GM18520 (cell line): ENCODE measurements around the gene SCART1.
"Not testable (repeated sequence)": the region's sequence is repeated elsewhere in the genome, so short reads cannot be mapped to it uniquely, and the experiment has no call there.

ENCODE experiments used
- ATAC-seq: cut with Tn5 transposase; IDR thresholded peaks from one replicate; pipeline ENCODE4 v1.9.1; 2021; ENCODE audit not compliant: unreplicated experiment

Gene SCART1

DNA sequence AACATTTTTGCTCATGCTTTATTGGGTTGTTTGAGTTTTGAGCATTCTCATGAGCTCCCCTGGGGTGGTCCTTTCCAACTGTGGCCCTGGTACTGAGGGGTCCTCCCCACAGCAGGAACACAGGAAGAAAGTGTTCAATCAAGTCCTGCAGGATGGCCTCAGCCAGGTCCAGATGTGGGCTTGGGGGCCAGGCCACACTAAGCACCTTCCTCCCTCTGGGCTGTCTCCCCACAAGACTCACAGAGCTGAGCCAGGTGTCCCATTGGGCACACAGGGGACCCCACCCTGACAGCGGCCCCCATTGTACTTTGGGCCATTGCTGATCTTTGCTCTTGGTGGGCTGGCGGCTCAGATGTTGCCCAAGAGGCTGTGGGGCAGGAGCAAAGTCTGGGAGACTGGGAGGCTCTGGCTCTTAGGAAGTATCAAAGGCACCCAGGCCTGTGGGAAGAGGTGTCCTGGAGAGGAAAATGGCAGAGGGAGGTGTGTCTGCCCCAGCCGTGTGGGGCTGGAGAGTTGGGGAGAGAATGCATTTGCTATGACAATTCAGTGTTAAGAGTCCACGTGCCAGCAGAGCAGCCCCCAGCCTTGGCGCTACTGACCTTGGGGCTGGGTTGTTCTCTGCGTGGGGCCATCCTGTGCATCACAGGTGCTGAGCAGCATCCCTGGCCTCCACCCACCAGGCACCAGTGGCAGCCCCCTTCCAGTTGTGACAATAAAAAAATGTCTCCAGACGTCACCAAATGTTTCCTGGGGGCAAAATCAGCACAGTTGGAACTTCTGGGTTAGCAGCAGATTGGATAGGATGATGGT, 17.8 kb downstream of the SCART1 start:
- no peak for ATAC-seq

DNA sequence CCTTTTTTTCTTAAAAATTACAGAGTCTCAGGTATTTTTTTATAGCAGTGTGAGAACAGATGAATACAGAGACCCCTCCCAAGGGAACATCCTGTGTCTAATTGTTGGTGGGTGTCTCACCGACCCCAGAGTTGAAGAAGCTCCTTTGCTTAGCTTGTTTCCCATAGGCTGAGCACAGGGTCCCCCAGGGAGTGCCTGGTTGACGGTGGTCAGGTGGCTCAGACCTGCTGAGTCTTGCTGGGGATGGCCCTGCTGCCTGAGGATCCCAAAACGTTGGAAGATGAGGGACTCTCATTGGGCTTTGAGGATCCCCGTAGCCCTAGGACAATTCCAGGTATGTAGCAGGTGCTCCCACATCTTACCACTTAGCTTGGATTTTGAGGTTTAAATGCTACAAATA, 19.5 kb downstream of the SCART1 start:
- no peak for ATAC-seq

DNA sequence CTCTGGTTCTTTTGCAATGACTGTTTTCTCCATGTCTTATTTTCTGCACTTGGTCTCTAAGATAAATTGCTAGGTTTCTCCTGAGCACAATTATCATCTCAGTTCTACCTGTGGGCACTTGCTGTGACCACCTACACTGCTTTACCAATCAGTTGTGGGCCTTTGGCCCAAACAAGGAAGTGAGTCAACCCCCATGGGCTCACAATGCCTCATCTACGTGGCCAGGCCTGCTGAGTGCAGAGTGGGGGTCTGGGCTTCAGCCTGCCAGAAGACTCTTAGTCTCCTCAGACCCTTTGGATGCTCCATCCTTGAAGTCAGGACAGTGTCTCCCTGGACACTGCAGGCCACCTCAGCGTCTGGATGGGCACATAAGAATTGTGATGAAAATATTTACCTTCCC, 20.3 kb downstream of the SCART1 start:
- ATAC-seq, result no peak

DNA sequence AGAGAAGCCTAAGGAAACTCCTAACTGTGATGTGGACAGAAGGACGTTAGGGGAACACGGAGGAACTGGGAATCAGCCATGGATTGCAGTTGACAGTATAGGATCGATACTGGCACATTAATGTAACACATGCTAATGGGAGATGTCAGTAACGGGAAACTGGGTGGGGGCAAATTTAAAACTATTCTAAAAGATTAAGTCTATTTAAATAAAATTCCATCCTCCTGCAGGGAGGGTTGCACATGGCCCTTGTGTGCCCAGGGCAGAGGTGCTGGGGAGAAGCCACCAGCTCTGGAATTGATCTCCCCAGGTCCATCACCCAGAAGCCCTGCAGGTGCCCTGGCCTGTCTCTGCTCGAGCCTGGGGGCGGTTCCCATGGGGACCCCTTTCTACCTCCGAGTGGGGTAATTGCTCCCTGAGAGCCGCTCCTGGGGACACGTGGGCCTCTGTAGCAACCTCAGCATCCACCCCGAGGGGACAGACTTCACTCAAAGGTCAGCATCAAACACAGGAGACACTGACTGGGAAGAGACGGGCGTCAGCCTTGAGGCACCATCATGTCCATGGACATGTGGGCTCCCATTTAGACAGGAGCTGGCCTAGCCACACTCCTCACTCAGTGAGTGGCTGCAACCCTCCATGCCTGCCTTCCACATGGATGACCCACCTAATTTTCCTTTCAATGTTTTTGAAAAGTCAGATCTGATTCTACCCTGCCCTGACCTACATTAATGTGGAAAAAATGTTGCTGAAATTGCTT, 21.1 kb downstream of the SCART1 start:
- ATAC-seq, result no peak

DNA sequence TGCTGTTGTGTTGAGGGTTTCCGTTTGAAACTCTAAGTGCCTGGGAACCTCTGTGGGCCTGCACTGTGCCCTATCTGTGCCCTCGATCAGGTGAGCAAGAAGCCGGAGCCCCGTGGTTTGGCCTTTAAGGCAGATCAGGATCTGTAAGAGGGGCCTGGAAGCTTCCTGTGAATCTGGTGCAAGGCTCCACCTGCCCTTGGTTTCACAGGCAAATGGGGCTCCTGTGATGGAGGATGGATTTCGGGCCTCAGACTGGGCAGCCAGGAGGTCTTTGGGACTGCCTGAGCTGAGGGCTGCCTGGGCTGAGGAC, 21.6 kb downstream of the SCART1 start:
- ATAC-seq, result no peak

DNA sequence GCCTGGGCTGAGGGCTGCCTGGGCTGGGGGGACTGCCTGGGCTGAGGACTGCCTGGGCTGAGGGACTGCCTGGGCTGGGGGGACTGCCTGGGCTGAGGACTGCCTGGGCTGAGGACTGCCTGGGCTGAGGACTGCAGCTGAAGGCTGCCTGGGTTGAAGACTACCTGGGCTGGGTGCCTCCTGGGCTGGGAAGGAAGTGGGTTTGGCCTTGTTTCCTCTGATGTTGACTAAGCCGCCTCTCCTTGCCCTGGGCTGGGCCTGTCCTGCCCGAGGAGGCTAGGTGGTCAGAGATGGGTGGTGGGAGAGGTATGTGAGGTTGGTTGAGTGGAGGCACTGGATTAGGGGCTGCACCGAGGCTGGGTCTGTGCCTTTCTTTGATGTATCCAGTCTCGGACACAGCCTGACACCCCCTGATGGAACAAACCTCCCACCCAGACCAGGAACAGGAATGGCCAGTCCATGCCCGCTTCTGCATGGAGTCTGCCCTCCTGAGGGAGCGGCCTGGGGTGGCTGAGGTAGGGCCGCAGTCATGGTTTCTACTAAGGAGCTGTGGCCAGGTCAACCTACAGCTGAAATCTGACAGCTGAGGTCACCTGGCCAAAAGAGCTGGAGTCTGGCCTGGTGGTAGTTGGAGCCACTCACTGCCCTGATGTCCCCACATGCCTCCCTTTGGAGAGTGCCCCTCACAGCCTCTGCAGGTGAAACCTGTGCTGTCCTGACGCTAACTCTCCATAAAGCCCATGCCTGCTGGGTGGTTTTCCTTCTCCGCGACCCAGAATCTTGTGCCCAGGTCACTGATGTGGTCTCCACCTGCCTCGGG, 22.3 kb downstream of the SCART1 start:
- ATAC-seq, result no peak

DNA sequence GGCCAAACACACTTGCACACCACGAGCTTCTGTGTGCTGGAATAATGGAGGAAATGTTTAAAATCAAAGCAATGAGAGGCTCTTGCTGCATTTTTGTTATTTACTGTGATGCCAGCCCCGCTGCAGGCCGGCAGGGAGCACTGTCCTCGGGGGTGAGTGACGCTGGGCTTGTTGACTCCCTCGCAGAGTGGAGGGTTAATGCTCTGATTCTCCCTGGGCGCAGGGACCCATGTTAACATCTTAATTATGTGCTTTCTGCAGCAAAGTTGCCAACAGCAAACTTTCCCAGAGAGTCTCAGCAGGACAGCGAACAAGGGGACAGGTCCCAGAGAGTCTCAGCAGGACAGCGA, 22.9 kb downstream of the SCART1 start:
- ATAC-seq, result no peak

DNA sequence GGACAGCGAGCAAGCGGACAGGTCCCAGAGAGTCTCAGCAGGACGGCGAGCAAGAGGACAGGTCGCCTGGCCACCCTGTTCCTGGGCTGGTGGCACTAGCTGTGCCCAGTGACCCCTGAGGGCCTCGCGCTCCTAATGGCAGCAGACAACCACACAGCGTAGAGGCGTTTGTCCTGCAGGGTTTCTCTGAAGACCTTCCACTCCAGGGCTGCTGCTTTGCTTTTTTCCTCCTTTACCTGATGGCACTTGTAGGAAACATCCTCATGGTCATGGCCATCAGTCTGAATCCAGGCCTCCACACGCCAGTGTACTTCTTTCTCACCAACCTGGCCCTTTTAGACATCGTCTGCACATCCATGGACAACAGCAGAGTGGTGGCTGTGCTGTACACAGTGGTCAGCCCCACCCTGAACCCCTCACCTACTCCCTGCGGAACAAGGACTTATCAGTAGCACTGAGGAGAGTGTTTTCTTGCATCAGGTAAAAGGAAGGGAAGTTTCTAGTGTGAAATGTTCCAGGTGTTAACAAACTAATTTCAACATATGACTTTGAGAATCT, 27.4 kb downstream of the SCART1 start:
- ATAC-seq, result no peak

DNA sequence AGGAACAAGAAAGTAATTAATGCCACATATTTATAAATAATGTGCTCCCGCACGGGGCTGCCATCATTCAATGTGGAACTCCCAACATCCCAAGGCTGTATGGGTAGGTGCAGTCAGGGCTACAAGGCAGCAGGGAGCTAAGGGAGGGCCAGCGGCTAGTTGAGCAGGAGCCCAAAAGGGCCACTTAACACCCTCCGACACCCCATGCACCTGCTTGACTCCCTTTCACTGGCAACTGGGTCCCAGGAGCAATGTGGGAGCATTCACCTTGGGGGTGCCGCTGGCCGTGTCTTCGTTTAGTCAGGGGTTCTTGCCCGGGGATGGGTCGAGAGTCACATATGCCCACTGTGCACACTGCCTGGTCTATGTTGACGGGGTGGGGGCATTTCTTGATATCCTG, 27.9 kb downstream of the SCART1 start:
- ATAC-seq, result no peak

DNA sequence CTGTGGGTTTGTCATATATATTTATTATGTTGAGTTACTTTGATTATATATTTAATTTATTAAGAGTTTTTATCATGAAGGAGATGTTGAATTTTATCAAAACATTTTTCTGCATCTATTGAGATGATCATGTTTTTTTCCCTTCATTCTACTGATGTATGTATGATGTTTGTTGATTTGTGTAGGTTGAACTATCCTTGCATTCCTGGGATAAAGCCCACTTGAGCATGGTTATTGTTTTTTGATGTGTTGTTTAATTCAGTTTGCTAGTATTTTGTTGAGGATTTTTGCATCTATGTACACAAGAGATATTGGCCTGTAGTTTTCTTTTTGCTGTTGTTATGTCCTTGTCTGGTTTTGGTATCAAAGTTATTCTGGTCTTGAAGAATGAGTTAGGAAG, 31.1 kb downstream of the SCART1 start:
- ATAC-seq, result no peak

DNA sequence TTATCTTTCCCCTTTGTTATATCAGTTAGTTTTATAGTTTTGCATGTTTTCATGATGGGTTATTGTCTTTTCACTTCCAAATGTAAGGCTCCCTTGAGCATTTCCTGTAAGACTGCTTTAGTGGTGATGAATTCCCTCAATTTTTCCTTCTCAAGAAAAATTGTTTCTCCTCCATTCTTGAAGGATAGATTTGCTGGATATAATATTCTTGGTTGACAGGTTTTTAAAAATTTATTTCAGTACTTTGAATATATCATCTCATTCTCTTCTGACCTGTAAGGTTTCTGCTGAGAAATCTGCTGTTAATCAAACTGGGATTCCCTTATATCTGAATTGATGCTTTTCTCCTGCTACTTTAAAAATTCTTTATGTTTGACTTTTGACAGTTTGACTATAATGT, 33.3 kb downstream of the SCART1 start:
- no peak for ATAC-seq

DNA sequence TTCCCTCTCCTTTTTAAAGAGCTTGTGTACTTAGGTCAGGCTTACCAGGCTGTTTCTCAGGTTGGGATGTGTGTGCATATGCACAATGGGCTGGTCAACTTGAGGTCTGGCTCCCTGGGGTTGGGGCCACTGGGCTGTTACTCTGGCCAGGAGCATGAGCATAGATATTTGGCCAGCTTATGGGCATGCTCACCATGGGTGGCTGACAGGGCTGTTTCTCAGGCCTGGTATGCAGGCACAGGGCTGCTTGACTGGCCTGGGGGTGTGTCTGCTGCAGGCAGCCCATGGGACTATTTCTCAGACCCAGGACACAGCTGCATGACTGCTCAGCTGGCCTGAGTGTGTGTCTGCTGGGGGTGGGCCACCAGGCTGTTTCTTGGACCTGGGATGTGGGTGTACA, 34.6 kb downstream of the SCART1 start:
- ATAC-seq, result no peak

DNA sequence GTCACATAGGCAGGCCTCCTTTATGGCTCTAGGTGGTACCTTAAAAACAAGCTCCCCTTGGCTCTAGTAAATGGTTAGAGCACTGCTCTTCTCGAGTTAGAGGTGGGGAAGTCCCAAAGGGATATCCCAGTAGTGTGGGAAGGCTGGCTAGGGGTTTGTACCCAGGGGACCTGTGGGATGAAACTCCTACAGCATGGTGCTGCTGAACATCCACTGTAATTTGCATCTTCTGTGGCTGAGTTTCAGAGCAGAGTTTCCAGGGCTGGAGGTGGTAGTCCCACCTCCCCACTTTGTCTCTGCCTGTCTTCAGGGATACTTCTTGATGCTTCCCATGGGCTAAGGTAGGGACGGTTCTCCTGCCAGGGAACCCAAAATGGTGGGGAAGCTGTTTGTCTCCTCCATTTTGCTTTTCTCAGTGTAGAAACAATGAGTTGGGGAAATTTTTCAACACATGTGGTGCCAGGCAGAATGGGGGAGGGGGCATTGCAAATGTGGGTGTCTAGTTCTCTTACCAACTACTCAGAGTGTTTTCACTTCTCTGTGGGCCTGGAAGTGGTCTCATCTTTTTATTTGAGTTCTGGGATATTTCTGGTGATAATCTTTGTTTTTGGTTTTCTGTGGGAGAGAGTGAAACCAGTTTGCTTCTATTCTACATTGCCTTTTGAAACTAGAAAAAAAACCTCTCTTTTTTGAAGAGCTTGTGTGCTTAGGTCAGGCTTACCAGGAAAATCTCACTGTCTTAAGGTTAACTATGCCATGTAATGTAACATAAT, 36.3 kb downstream of the SCART1 start:
- ATAC-seq, result peak; percentile 50

DNA sequence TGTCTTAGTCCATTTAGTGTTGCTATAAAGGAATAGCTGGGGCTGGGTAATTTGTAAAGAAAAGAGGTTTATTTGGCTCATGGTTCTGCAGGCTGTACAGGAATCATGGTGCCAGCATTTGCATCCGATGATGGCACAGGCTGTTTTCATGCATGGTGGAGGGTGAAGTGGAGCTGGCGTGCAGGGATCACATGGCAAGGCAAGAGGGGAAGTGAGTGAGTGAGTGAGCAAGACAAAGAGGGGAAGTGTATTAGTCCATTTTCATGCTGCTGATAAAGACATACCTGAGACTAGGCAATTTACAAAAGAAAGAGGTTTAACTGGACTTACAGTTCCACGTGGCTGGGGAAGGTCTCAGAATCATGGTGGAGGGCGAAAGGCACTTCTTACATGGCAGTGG, 39.8 kb downstream of the SCART1 start:
- ATAC-seq, result not testable (repeated sequence)

DNA sequence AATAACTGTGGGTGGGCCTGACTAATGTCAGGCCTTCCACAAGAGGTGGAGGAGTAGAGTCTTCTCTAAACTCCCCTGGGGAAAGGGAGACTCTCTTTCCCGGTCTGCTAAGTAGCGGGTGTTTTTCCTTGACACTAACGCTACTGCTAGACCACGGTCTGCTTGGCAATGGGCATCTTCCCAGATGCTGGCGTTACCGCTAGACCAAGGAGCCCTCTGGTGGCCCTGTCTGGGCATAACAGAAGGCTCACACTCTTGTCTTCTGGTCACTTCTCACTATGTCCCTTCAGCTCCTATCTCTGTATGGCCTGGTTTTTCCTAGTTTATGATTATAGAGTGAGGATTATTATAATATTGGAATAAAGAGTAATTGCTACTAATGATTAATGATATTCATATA, 43.6 kb downstream of the SCART1 start:
- ATAC-seq, result not testable (repeated sequence)

DNA sequence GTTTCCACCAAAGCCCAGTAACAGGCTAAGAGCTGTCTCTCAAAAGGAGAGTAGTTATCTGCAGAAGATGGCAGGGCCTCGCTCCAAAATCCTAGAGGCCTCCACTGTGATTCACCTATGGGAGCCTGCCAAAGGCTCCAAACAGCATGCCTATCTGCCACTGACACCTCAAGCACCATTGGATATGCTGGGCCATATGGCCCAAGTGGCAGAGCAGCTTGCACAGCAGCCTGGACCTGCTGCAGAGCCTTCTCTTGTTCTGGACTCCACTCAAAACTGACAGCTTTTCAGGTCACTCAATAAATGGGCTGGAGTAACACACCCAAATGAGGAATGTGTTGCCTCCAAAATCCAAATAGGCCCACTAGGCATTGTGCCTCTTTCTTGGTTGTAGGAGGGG, 45.4 kb downstream of the SCART1 start:
- not testable (repeated sequence) for ATAC-seq

DNA sequence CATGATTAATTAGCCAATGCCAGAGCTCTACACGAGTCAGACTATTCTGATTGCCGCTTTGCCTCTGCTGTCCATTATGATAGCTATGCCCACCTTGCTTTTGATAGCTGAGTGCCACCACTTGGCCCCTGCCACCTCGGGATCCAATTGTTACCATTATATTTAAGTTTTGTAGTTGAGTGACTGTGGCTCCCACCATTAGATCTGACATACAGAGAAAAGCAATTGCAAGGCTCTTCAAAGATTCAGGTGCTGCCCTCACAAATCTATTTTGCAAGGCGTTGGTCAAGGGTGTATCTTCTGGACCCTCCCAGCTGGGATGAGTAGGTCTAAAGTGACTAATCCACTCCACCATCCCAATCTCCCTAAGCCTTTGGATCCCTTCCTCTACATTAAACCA, 47.2 kb downstream of the SCART1 start:
- ATAC-seq, result not testable (repeated sequence)

DNA sequence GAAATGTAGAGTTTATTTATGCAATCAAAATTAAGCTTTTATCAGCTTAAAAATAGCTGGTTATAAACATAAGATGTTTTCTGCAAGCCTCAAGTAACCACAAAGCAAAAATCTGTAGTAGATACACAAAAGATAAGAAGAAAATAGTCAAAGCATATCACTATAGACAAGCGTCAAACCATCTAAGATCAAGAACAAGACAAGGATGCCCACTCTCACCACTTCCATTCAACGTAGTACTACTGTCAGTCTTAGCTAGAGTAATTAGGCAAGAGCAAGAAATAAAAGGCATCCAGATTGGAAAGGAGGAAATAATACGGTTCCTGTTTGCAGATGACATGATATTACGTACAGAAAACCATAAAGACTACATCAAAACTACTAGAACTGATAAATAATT, 56.0 kb downstream of the SCART1 start:
- ATAC-seq, result no peak

DNA sequence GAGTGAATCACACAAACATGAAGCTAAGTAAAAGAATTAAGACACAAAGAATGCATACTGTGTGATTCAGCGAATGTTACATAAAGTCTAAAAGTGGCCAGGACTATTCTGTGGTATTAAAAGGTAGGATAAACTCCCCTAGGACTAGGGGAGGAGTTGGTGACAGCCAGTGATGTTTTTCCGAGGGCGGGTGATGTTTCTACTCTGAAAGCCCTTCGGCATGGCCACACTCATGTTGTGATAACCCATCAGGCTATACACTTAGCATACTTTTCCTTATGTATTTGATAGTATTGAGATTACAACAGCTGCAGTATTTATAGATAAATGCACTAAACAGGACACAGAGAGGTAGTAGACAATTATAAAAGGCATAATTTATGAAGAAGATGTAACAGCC, 57.7 kb downstream of the SCART1 start:
- no peak for ATAC-seq

DNA sequence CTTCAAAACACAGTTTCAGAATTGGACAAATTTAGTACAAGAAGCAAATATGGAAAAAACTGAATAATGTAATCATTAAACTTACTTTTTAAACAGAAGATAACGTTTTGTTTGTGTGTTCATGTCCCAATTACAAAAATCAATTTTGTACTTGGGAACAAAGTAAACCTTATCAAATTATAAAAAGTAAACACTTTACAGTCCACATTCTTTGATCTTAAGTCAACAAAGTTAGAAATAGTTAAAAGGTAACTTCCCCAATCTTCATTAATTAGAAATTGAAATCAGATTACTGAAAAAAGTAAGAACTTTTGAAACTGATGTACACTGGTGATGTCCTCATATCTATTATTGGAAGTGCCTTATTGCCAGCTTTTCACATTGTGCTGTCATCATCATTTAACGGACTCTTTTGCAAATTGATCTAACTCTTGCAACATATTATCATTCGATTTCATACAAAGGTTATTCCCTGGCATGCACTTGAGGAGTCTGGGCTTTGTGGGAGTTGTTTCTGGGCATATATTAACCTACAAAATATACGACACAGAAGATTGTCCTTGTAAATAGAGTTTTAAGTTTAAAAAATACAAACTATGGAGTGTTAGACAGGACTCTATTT, 58.3 kb downstream of the SCART1 start:
- ATAC-seq, result no peak
